Measurements from ENCODE around the gene RAB23.
"Not testable (repeated sequence)": the region's sequence is repeated elsewhere in the genome, so short reads cannot be mapped to it uniquely, and the experiment has no call there.

RAB23 gene
- total RNA-seq: 0.15 to 1.5 (median 1.1) reads per million in 4 donors

DNA sequence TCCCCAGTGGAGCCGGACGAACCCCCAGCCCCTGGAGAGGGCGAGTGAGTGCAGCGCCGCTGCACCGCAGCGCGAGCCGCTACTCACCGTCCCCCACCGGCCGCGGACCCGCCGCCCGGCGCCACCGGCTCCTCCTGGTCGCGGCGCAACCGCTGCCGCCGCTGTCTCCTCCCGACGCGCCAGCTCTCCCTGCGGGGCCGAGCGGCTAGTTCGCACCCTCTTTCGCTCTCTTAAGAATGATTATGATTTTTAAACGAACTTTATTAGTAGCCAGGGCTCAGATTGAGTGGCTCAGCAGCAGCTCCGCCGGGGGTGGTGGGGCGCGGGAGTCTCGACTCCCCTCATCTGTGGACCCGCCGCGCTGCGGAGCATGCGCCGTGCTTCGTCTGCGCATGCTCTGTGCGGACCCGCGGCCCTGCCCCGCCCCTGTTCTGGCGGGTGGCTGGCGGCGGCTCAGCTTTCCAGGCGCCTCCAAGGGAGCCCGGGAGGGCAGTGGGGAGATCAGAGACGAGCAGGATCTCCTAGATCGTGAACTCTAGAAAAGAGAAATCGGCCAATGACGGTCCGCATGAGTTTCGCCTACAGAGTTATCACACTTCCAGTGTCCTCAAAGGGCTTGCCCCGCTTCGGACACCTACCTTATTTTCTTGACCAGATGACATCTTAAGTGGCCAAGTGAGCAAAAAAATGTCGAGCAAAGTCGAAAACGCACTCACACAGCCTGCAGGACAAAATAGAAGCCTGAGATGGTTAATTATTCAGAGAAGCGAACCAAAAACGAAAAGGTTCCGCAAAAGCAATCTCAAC, at the start of gene RAB23:
TSS of gene RAB23 (minus strand) at position 372 of the 807 bp plus-strand sequence. CDS start 11,927 bp downstream, outside the sequence.
- DNase-seq: peak; percentile 61 to 86 (median 74)

DNA sequence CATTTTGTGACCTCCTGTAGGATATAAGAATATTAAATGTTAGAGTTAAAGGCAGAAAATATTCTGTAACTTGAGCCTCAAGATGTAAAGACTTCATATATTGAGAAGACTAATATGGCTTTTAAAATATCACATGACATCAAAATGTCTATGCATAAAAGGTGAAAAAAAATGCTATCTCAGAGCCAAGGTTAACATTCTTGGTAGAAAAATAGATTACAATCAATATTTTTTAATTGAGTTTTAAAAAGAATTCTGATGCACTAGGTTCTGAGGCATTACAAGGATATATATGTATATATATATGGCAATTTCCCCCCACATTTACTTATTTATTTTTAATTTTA, 46.2 kb upstream of the RAB23 start:
- no peak for DNase-seq

DNA sequence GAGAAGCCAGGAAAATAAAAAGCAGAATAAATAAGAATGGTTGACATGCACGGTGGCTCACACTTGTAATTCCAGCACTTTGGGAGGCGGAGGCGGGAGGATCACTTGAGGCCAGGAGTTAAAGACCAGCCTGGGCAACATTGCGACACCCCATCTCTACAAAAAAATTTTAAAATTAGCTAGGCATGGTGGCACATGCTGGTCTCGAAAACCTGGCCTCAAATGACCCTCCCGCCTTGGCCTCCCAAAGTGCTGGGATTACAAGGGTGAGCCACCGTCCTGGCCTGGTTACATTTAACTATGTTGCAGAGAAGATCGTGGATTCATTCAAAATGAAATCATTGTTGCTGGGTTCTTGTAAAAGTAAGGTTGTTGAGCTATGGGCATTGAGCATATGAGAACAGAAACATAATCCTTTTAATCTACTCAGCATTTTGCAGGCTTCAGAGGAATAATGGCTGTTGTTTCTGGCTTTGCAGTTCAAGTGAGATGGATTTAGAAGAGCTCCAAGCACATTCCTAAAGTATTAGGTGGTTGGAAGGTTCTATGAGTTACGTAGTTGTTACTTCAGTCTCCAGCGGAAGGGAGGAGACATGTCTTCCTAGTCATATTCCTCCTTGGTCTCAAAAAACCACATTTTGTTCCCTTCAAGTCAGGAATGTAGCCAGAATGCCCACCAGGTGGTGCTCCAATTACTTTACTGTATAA, 45.6 kb upstream of the RAB23 start:
- DNase-seq: peak in 4 of 5 donors; percentile 4 to 36 (median 18)

DNA sequence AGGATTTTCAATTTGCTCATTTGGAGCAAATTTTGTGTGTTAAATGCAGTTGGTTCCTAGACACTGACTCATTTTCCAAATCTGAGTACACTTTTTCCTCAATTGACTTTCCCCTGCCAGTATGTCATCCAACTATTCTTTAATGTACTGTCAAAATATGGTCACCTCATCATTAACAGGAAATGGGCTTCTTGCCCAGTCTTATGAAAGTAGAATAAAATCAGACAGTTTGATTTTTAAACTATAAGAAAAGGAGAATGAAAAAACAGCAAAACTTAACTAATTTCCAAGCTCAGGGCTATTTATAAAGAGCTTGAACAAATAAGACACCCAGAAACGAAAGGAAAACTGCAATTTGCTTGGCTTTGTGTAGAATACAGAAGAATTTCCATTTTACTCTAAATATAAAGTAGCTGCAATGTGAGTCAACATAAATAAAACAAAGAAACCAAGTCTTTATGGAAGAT, 43.7 kb upstream of the RAB23 start:
- DNase-seq: peak in 1 of 5 donors; percentile 34

DNA sequence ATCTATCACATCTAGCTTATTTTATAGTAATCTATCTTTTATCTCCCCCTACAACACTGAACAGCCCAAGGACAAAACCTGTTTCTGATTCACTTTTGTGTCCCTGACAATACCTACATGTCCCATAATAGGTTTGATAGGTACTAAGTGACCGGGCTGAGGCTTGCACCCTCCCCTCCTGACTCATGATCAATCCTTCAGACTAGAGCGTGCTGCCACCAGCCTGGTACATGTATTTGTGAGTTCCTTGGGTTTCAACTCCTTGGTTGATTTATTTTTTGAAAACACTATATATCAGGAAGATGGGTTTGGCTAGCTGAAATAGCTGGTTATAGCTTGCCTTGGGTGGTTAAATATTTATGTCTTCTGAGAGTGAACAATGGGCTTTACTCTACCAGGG, 41.6 kb upstream of the RAB23 start:
- DNase-seq: no peak

DNA sequence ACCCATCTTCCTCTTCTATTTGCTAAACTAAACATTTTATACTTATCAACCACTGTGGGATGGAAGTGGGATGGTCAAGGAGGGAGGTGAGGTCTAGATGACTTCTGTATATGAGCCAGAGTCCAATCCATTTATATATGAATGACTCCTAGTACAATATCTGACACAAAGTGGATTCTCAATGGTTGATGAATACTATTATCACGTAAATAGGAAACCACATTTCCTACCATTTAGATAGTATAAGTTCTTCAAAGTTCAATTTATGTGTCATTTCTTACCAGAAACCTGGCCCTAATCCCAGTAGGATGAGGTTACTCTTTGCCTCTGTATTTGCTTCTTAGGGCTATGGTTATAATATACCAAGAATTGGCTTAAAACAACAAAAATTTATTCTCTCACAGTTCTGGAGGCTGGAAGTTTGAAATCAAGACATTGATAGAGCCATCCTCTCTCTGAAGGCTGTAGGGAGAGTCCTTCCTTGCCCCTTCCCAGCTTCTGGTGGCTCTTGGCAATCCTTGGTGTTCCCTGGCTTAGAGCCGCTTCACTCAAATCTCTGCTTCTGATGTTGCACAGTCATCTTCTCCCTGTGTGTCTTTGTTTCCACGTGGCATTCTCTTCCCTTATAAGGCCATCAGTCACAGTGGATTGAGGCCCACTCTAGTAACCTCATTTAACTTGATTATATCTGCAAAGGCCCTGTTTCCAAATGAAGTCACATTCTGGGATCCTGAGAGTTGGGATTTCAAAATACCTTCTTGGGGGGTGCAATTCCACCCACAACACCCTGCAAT, 41.0 kb upstream of the RAB23 start:
- no peak for DNase-seq

DNA sequence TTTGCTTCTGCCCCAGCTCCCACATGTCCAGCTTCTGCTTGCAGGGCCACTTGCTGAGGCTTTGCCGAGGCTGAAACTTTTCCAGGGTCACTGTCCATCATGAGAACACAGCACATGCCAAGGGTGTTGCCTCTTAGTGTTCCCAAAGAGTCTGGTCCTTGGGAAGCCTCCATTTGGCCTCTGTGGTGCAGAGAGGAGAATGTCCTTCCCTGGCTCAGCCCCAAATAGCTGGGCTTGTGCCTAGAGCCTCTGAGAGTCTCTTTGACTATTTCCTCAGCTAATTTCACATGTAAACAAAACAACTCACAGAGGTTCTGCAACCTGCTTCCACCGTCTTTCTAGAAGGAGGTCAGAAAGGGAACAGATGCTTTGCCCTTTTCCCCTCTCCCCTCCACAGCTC, 40.4 kb upstream of the RAB23 start:
- no peak for DNase-seq

DNA sequence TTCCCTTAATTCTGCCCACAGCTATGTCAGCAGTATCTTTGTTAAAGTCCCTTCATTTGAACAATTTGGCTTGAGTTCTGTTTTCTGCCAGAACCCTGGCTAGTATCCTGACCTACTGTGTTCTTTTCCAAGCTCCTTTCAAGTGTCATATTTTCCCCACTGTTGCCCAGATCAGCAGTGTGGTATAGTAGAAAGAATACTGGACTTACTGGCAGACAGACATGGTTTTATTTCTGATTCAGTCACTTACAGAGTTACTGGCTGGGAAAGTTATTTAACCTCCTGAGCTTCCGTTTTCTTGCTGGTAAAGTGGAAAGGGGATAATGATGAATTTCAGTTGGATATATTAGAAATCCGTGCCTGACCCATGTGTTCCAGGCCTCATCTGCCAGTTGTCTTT, 39.8 kb upstream of the RAB23 start:
- DNase-seq: no peak

DNA sequence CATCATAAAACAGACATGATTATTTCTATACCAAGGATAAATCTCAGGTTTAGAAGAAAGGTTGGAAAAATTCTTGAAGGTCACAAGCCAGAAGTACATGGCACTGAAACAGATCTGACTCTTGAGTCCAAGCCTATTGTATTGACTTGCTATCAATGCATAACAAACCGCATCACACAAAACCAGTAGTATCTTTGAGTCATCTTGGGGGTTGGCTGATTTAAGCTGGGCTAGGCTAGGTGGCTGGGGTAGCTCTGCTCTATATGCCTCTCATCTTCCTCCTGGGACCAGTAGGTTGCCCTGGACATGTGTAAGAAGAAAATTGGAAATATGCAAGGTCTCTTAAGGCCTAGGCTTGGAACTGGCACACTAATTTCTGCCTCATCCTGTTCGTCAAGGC, 37.0 kb upstream of the RAB23 start:
- DNase-seq: no peak

DNA sequence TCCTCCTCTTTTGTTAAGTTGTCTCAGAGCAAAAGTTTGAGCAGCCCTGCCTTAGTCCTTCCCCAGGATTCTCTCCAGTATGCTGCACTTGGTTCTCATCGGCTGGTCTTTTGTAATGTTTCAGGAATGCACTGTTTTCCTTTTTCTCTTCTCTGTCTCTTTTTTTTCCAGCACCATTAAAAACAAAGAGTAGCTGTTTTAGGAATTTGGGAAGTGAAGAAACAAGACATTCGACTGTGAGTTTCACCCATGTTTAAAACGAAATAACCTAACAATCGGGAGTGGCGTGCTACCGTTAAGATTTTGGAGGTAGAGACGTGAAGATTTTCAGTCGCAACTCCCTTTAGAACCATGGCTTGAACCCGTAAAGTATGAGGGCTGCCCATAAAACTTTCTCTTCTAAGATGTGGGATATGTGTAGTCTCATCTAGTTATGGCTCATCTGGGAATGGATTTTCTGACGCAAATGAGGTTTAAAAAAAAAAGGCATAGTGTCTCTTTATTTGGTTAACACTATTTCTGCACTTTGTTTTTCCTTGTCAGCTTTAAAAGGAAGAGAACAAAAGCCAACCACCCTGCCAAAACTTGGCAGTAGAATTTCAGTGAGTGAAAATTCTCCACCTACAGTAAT, 35.9 kb upstream of the RAB23 start:
- DNase-seq: no peak

DNA sequence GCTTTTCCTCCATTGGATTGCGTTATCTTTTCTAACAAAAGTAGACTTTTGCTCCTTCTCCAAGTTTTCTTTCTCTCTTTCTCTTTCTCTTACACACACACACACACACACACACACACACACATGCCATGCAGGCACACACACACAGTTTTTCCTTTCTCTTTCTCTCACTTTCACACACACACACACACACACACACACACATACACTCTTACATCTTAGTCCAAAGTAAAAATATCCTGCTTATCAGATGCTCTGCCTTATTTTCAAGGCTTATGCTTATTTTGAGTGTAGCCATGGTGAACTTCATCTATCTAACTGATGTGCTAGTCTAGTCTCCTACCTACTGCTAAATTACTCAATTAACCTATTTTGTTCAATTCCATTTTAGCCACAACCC, 34.4 kb upstream of the RAB23 start:
- DNase-seq: no peak

DNA sequence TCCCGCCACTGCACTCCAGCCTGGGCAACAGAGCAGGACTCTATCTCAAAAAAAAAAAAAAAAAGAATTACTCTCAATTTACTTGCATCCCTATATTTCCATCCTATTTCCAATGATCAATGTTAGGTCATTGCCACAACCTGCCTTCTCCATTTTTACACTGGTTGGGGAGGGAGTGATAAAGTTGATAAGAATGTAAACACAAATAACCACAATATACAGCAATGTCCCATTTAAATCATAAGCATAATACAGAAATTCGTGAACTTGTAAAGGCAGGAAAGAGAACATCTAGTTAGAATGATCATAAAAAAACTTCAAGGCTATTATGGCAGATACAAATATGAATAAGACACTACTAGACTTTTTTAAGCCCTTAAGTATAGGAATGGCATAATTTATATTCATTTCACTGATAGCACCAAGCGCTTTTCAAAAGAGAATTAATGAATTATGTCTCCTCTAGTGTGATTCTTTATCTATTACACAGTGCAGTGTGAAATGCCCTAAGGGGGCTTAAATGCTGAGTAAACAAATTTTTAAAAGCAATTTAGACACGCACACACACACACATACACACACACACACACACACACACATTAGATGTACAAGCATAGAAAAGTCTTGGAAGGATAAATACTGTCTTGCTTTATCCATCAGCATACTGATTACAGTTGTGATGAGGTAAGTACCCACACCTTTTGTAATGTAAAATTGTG, 33.5 kb upstream of the RAB23 start:
- no peak for DNase-seq

DNA sequence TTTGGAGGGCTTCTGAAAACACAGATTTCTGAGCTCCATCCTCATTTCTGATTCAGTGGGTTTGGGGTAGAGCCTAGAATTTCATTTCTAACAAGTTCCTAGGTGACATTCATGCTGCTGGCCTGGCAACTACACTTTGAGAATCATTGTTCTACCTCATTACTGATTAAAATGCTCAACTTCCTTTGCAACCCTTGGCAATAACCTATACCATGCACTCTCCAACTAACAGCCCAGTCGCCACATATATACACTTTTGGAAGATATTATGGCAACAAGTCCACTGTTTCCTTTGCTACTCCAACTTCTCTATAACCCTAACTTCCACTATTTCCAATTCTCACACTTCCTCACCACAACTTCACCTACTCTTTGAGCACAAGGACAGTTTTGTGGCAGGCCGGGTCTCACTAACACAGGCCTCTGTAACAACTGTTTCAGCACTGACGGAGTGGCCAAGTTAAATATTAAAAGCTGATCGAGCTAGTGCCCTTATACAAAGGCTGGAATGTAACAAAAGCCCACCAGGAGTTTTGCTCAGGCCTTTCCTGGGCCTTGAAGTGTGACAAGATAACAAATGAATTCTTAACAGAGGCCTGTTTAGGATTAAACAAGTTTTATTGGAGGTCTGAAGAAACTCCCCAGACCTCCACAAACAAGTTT, 32.1 kb upstream of the RAB23 start:
- DNase-seq: no peak

DNA sequence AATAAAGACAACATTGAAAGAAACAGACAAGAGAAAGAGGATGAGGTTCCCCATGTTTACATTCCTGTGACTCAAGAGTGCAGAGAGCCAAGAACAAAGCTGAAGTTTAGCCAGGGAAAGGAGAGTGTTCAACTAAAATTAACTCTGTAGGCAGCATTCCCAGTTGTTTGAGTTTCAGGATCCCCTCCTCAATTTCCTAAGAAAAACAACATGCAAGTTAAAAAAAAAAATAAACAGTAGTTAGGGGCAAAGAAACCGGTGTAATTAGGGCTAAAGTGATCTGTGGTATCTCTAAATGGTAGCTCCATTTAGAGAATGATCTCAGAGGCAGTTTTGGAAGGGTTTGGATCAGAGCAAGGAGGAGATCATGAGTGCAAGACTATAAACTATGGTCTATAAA, 30.9 kb upstream of the RAB23 start:
- DNase-seq: no peak

DNA sequence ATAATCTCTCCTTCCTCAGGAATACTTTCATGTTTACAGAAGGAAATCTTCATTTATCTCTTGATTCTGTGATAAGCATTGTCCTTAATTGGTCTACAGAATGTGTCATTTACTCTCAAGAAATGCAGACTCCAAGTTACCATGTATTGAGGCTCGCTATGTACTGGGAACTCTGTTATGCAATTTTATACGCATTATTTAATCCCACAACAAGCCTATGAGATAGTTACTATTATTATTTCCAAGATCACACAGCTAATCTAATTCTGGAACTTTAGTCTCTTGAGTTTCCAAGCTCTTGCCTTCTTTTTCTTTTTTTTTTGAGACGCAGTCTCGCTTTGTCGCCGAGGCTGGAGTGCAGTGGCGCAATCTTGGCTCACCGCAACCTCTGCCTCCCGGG, 30.0 kb upstream of the RAB23 start:
- no peak for DNase-seq

DNA sequence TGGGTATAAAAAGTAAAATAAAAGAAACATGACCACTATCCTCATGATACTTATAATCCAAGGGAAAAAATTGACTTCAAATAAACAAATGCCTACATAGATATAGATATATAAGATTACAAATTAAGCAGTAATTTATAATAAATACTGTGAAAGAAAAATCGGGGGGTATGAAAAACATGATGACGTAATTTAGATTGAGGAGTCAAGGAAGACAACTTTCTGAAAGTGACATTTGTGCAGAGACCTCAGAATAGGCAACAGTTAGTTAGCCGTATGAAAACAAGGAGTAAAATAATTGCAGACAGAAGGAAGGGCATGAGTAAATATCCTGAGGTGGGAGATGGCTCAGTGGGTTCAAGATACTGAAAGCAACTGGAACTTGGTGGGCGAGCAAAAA, 28.2 kb upstream of the RAB23 start:
- DNase-seq: no peak

DNA sequence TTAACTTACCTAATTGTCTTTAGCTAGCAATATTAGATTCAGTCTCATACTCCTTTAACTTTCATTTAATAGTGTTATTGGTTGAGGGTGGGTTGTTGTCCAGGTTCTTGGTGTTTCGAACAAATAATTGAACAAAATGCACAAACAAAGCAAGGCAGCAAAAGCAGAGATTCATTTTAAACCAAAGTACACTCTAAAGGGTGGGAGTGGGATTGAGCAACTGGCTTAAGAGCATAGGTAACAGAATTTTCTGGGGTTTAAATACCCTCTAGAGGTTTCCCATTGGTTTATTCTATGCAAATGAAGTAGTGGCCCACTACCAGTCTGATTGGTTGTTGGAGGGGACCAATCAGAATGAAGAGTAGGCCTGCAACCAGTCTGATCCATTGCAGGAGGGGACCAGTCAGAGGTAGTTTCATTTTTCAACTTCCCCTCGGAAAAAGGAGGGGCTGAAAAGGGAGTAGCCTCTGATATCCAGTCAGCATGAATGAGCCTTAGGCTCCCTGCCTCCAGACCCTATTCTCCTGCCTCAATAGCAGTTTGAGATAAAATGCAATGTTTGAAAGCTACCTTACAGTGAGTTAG, 26.3 kb upstream of the RAB23 start:
- DNase-seq: no peak

DNA sequence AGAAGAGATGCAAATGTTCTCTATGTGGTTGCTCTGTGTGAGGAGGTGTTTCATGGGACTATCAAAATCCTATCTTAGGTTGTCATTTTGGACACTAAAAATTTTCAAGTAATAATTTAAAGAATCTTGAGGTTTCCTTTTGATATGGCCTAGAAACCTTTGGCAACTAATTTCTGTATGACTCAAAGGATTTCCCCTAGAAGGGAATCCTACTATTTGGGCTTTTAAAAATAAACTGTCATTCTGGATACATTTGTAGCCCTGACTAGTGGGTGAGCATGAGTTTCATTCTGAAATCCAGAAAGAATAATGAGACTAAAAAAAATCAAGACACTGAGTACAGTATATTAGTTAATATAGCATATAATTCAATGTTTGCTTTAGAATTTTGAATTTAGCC, 25.5 kb upstream of the RAB23 start:
- DNase-seq: no peak

DNA sequence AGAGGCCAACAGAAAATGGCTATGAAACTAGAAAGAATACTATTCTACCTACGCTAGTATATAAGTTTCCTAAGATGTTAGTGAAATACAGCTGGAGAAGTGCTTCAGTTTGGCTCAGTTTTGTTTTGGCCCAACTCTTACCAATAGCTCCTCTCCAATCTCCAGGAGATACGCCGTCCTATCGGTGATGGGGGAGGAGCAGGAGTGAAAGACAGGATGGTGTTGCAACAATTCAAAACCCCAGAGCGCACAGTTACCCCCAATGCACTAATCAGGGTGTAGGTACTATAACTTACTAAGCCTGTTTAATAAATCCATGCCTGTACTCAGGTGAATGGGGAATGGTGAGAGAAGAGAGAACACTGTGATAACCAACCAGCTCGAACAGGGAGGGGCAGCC, 24.2 kb upstream of the RAB23 start:
- DNase-seq: no peak

DNA sequence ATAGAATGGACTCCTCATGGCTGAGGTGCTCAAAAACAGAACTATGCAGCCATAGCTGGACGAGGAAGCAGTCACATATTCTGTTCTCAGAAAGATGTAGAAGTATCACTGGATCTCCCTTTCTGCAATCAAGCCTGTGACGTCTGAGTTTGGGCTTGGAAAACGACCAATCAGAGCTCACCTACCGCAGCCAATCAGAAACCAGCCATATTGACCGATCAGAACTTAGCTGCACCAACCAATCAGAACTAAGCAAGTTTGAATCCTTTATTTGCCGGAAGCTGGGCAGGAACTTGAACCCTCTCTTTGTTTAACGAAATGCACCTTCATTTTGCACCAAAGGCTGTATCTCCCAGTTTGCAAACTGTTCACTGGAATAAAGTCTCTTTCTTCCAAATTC, 21.8 kb upstream of the RAB23 start:
- DNase-seq: no peak

DNA sequence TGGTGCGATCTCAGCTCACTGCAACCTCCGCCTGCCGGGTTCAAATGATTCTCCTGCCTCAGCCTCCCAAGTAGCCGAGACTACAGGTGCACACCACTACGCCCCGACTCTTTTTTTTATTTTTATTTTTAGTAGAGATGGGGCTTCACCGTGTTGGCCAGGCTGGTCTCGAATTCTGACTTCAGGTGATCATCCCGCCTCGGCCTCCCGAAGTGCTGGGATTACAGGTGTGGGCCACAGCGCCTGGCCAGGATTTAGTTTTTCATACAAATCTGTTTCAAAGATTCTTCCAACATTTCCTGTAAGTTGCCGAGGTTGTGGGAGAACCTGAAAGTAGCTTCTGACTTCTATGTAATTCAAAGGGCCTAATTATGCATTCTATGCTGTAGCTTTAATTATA, 21.4 kb upstream of the RAB23 start:
- not testable (repeated sequence) for DNase-seq
